Astrocyte of the spinal cord (primary cell): Measurements from ENCODE around the gene LDHB.

ENCODE experiments used
- DNase-seq: peaks from one replicate; pipeline ENCODE4 v3.0.0; 2011; ENCODE audit warnings: low read depth, low spot score
- H3K4me3 ChIP-seq: 2 replicates; pipeline ENCODE4 v1.5.1; 2011; ENCODE audit warnings: low read depth, mild to moderate bottlenecking, low read length, moderate library complexity
- in situ Hi-C: cut with HindIII; loops from 2 replicates; pipeline ENCODE4 v1.10.0; 2017; ENCODE audit warnings: low sequenced_read_pairs
- TF ChIP-seq, protein P1 (sequence below): IDR thresholded peaks from 2 replicates; pipeline ENCODE4 v1.5.1; 2012; ENCODE audit warnings: low read depth, mild to moderate bottlenecking, low read length, inconsistent platforms

LDHB gene

DNA sequence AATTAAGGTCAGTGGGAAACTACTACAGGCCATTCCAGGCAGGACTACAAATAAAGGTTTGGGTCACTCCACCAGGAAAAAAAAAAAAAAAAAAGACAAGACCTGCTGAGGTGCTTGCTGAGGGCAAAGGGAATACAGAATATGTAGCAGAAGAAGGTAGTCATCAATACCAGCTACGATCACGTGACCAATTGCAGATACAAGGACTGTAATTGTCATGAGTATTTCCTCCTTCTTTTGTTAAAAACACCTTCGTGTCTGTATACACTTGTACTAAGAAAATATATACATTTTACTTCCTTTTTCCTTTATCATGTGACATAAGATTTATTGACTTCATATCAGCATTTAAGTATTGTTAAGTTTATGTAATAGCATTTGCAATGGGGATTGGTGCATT is 72.2 kb downstream of the LDHB start:
- no peak for DNase-seq
- in situ Hi-C loops: no loop called here
- no peak overlapping the region for H3K4me3 ChIP-seq
- TF ChIP-seq, protein P1, sequence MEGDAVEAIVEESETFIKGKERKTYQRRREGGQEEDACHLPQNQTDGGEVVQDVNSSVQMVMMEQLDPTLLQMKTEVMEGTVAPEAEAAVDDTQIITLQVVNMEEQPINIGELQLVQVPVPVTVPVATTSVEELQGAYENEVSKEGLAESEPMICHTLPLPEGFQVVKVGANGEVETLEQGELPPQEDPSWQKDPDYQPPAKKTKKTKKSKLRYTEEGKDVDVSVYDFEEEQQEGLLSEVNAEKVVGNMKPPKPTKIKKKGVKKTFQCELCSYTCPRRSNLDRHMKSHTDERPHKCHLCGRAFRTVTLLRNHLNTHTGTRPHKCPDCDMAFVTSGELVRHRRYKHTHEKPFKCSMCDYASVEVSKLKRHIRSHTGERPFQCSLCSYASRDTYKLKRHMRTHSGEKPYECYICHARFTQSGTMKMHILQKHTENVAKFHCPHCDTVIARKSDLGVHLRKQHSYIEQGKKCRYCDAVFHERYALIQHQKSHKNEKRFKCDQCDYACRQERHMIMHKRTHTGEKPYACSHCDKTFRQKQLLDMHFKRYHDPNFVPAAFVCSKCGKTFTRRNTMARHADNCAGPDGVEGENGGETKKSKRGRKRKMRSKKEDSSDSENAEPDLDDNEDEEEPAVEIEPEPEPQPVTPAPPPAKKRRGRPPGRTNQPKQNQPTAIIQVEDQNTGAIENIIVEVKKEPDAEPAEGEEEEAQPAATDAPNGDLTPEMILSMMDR: no peak
